HG02840 (cell line): Measurements from ENCODE around the gene POU2AF3.
"Not testable (repeated sequence)": the region's sequence is repeated elsewhere in the genome, so short reads cannot be mapped to it uniquely, and the experiment has no call there.

Source experiments
- ATAC-seq: cut with Tn5 transposase; IDR thresholded peaks from one replicate; pipeline ENCODE4 v1.9.1; 2021; ENCODE audit warnings: mild to moderate bottlenecking, moderate library complexity, moderate number of reproducible peaks; ENCODE audit not compliant: unreplicated experiment, low FRiP score

POU2AF3 gene

DNA sequence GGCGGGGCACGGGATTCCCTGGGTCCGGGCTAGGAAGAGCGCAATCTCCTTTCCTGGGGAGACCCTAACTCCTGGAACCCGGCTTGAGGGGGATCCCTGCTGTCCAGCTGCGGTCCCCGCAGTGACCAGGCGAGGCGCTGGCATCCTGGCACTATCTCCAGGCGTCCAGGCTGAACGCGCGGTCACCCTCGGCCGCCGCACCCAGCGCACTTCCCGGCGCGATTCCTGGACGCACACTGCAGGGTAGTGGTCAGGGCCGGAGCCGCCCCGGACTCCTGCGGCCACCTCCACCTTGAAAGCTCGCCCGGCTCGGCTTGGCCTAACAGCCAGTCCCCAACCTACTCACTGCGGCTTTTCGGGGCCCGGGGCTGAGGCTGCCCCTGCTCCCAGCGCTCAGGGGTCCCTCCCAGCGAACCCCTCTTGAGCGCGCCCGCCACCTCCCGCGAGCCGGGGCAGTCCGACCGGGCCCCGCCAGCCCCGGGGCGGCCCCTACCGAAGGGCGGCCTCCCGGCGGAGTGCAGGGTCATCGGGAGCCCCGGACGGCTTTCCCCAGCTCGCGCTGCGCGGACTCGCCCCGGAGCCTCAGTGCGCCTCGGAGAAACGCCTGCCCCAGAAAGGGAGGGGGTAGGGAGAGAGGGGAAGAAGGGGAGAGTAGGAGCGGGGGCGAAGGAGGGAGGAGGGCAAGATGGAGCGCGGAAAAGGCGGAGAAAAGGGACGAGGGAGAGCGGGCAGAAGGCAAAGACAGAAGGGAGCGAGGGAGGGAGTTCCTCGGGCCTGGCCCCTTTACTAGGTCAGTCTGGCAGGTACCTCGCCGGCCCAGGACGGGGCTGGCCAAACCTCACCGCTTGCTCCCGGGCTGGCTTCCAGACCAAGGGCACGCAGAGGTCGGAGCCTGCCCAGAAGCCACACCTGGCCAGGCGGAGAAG is 1.0 kb downstream of the POU2AF3 start:
- ATAC-seq, result no peak

DNA sequence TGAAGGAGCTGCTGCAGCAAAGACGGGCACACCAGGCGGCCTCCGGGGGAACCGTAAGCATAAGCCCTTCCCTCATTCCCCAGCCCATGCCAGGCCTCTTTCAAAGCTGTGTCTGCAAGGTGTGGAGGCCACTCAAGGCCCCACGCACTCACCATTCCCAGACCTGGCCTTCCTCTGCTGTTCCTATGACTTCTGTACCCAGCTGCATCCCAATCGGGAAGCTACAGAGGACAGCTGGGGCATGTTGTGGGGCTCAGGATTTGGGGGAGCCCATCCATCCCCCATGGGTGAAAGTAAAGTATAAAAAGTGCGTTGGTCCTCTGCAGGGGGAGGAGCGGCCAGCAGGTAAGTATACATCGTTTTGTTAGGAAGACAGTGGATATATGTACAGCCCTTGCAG is 2.2 kb downstream of the POU2AF3 start:
- ATAC-seq, result no peak

DNA sequence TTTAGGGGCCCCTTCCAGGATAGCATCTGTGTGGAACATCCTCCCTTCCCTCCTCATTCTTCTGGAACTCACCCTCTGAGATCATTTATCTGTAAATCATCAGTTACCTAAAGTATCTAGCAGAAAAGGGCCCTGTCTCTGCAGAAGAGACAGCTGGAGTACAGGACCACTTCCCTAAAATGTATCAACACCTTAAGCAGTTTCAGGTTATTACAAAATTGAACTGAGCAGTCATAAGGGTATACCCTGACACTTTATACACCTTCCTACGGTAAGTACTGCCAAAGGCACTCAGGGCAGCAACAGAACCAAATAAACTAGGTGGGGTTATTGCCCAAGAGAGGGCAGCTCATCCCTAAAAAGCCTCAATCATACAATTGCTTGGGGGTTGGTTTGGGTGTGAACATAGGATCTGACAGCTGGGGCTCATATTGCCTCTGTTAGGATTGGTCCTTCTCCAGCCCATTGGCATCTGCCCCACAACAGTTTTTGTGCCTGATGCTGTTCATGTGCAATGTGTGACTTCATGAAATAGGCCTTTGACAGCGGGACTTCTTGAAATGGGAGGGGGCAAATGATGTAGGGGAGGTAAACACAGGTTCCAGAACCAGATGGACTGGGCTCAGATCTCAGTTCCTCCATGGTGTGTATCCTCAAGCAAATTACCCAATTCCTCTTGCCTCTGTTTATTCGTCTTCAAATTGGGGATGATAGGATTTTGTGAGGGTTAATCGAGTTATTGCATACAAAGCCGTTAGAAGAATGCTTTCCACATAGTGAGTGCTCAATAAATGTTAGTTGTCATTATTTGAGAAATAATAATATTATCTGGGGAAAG is 2.9 kb downstream of the POU2AF3 start:
- ATAC-seq, result no peak

DNA sequence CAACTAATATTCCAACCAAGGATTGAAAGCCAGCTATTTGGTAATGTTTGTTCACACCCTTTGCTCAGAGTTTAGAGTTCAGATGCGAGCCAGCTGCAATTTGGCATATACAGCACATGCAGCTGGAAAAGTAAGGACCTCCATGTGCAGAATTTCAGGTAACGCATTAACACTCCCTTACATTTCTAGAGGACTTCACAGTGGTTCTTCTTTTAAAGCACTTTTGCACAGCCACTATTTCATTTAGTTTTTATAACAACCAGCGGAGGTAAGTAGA is 3.4 kb downstream of the POU2AF3 start:
- no peak for ATAC-seq

DNA sequence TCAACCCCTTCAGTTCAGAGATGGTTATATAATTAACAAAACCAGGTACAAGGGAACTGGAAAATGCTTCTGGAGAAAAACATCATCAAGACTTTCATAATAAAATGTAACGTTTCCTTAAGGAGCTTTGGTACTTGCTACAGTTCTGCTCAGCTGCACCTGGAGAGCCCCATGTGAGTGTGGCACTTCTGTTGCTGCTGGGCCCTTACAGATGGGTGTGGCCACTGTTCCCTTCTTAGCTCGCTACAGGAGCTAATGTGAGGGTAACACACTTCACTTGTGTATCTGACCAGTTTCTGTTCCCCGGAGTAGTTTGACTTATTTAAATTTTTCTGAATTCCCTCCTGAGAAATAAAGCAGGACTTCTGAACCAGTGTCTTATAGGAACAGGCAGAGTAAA is 4.0 kb downstream of the POU2AF3 start:
- ATAC-seq, result no peak

DNA sequence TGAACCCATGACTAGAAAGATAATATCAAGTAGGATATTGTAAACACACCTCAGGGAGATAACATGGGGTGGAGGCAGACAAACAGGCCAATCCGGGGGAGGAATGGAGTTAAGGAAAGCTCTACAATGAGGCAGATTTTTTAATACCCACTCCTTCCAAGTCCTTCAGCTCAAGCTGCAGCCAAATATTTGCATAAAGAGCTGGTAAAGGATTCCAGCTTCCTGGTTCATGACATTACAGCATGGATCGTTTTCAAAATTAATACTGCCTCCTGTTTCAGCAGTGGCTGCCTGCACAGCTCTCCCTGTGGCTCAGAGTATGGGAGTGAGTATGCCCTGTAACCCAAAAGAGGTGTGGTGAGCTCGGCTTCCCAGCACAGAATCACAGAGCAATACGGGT is 5.1 kb downstream of the POU2AF3 start:
- ATAC-seq, result no peak

DNA sequence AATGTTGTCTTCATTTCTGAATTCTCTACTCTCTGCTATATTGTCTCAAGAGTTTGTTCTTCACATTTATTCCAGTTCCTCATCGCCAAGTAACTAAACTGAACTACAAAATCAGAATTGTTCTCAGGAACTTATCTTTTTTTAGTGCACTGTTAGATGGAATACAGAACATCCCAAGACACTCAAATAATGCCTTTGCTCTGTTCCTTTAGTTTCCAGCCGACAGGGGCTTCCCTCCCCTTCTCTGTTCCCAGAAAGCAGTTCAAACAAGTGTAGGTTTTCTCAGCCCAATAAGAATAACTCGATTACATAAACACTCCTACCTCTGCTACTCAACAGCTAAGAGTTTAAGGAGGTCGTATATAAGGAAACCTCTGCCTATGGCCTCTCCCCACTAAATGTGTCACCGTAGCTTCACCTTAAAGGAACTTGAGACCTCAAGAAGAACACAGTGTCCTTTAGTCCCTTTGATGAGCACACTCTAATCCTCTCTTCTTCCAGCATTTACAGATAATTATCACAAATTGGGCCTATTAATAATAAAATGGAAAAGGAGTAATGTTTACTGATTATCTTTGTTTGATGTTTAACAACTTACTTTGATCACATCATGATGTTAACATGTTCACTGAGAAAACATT is 6.9 kb downstream of the POU2AF3 start:
- no peak for ATAC-seq

DNA sequence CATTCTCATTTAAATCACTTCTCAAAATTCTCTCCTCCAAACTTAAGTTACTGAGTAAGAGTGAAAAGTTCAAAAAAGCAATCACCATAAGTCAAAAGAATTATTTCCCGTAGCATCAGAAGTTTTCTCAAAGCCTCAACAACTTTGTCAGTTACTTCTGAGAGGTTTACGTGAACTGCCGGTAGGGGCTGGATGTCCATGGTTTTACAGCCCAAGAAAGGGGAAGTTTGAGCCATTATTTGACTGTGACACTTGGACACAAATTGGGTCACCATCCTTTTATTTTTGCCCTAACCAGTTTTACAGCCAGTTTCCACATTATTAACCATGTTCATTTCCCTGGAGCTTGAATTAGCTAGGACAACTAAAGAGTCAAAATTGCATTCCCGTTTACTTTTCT is 7.5 kb downstream of the POU2AF3 start:
- ATAC-seq, result no peak

DNA sequence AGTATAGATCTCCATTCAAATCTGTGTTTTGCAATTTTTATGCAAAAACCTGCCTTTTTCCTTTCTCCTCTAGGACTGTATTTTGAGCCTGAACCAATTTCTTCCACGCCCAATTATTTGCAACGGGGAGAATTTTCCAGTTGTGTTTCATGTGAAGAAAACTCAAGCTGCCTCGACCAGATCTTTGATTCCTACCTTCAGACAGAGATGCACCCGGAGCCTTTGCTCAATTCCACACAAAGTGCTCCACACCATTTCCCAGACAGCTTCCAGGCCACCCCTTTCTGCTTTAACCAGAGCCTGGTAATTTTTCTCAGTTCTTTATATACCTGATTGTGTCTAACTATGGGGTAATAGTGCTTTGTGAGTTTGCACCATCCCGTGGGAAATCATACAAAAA is 8.0 kb downstream of the POU2AF3 start:
- ATAC-seq, result no peak

DNA sequence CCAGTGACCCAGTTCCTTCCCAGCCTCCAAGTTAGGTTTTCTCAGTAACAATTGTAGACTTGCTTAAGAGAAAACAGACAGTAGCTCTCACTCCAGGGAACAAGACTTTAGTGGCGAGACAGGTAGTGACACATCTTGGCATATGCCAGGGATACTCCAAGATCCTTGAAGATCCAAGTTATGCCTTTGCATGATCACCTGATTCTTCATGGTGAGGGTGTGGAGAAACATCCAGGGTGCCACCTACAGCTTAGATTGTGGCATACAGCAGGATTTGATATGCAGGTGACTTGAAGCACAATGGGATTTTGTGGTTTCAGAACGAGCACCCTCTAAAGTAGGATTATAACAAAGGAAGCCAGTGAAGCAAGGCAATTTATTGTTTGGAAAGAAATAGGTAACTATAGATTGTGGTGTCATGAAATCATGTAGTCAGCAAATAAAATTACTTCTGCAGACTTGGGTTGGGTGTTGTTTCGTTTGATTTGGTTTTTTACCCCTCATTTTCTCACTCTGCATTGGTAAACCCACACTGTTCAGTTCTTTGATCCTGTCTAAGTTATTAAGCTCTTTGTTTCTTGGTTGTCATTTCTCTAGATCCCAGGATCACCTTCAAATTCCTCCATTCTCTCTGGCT is 9.2 kb downstream of the POU2AF3 start:
- ATAC-seq, result no peak

DNA sequence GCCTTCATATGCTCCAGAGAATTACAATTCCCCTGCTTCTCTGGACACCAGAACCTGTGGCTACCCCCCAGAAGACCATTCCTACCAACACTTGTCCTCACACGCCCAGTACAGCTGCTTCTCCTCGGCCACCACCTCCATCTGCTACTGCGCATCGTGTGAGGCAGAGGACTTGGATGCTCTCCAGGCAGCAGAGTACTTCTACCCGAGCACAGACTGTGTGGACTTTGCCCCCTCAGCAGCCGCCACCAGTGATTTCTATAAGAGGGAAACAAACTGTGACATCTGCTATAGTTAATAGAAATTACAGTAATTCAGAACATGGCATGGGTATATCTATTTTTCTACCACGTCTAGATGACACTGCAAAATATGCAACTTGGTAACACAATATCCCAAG is 9.8 kb downstream of the POU2AF3 start:
- no peak for ATAC-seq

DNA sequence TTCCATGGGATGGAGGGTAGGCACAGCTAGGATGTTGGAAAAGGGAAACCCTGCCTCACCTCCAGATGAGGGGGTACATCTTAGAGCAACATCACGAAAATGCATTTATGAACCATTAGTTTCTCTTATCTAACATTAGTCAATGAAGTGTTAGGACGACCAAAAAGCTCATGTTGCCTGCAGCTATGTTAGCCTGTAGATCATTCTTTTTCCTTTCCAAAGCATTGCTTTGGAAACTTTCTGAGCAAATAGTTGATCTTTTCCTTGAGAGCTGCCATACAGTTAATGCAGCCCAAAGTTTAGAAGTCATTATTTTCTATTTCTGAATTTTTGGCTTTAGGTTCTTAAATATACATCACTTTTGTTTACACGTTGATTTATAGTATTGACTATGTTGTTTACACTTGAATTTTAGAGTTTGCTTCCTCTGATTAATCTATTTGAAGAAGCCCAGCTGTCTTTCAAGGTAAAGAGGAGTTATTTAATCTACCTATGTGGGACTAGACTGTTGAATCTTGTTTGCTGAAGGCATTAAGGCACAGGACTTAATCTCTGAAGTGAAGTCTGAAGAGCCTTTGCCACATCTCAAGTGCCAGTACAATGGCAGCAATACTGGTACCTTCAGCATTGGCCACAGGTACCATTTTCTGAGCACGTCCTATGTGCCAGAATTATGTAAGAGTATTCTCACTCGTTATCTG is 11.0 kb downstream of the POU2AF3 start:
- ATAC-seq, result no peak

DNA sequence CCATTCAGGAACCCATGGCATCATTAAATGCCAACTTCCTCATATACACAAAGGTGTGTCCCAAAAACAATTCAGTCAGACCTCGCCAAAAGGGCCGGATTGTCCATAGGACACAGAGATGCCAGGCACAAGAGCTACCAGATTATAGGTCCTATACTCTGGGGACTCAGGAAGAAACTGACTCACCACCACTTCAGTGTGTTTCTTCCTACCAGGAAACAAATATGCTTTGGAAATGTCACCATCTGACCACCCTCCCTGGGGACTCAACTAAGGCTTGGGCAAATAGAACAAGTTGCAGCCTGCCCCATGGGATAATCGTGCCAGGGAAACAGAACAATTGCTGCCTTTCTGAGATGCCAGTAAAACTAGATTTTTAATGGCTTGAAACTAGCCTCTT is 11.7 kb downstream of the POU2AF3 start:
- no peak for ATAC-seq

DNA sequence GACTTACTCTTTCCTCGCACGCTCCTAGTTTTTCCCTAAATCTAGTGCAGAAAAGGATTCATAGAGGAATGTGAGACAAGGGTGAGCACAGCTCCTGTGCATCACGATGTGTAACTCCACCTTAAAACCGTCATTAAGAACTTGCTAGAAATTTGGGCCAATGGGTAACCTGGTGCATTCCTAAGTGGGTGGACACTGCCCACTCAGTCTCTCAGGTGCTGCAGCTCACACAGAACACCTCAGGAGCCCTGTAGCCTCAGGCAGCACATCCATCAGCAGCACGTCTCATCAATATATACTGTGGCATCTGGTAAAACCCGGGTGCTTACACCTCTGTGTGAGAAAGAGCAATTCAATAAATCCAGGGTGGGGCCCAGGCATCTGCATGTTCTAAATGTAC is 12.4 kb downstream of the POU2AF3 start:
- ATAC-seq, result no peak

DNA sequence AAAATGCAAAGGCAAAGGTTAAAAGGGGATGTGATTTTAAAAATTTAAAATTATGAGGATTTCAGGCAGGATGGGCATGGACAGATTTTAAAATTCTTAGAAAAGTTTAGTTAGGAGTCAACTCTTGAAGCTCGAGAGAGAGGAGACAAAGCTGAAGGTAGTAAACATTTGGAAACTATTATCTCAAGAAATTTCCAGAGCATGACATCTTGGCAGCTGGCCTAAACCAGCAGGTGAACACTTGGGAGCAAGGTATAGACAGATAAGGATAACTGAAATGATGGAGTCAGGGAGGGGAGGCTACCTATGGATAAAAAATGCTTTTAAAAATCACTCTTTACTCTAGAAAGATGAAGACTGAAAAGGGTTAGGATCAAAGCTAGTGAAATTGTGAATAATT is 13.7 kb downstream of the POU2AF3 start:
- no peak for ATAC-seq

DNA sequence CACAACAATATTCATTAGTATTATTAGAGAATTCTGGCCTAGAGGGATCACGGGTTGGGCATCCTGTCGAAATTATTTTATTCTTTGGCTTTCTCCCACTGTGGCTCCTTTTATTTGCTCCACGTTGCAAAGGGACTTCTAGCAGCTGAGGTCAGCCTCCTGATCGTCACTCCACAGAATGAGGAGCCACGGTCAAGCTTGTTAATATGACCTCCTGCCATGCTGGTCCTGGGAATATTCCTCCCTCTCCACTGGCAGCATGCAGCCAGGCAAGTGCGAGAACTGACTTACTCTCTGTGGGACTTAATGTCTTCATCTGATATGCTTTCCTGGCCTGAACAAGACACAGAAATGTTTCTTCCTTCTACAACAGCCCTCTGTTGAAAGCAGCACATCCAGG is 20.9 kb downstream of the POU2AF3 start:
- ATAC-seq, result no peak

DNA sequence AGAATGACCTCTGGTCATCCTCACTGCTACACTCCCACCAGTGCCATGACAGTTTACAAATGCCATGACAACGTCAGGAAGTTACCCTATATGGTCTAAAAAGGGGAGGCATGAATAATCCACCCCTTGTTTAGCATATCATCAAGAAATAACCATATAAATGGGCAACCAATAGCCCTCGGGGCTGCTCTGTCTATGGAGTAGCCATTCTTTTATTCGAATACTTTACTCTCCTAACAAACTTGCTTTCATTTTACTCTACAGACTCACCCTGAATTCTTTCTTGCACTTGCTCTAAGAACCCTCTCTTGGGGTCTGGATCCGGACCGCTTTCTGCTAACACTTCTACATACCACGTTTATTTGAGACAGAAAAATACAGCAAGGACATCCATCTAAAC is 21.9 kb downstream of the POU2AF3 start:
- not testable (repeated sequence) for ATAC-seq

DNA sequence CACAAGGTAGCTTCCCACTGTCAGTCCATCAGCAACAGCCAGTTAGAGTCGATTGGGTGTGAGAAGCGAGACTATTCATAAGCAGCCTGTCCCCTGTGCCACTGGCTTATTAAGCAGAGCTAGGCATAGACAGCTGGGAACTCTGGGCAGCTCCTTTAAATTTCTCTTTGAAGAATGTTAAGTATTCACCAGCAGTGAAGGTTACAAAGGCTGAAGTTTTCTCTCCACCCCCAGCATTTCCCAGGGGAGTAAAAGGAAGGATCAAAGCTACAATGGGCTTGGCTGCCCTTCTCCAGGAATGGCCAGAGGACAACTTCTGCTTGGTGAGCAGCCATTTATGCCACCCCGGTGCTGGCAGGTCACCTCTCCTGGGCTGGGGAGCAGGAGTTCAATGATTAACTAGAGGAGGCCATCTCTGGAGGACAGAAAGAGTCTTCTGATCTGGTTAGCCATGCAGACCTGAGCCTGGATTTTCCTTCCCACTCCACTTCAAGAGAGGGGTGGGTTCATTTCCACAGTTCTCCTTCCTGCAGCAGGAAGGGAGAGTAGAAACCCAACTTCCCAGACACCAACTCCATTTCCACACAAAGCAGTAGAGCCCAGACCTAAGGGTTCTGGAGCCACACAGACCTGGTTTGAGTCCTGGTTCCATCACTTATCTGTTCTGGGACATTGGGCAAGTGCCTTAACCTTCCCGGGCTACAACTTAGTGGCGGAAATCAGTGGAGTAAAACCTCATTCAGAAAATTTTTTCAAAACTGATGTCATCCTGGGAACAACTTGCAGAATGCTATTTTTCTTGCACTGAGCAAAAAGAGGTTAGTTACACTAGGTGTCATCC is 22.6 kb downstream of the POU2AF3 start:
- no peak for ATAC-seq

DNA sequence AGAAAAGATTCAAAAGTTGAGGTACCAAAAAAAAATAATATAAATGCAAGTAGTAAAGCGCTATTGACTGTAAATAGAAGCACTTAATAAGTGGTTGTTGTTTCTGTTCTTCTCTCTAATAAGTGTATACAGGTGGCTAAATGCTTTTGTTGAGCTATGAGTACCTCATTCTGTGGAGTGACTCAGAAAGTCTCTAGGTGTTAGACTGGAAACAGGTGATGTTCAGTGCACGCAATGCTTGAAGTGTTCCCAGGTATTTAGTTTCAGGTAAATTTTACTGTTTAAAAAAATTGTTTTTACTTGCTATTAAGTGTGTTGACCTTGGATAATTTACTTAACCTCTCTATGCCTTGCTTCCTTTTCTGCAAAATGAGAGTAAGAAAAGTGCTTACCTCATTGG is 24.2 kb downstream of the POU2AF3 start:
- no peak for ATAC-seq
